Fibroblast of skin of scalp (primary cell): ENCODE data around the gene AXDND1.
A peak's percentile ranks its signal among the peaks of the same experiment; 100 is the strongest.
"Not testable (repeated sequence)": the region's sequence is repeated elsewhere in the genome, so short reads cannot be mapped to it uniquely, and the experiment has no call there.

Experiments used
- DNase-seq: peaks from one replicate; pipeline ENCODE4 v3.0.0-alpha.2; 2013

AXDND1 gene

GRCh38 chr1:179465661-179466060 is 99.9 kb downstream of the AXDND1 start:
- not testable (repeated sequence) for DNase-seq

DNA sequence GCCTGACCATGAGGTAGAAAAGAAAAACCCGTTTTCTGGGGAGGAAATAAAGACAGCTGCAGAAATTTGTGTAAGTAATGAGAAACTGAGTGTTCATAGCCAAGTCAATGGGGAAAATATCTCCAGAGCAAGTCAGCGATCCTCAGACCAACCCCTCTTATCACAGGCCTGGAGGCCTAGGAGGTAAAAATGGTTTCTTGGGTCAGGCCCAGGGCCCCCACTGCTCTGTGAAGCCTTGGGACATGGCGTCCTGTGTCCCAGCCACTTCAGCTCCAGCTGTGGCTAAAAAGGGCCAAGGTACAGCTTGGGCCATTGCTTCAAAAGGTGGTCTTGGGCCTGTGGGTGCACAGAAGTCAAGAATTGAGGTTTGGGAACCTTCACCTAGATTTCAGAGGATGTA is 108.9 kb downstream of the AXDND1 start:
- no peak for DNase-seq

GRCh38 chr1:179476484-179476883 is 110.7 kb downstream of the AXDND1 start:
- no peak for DNase-seq

GRCh38 chr1:179478370-179478769 is 112.6 kb downstream of the AXDND1 start:
- DNase-seq, result no peak

DNA sequence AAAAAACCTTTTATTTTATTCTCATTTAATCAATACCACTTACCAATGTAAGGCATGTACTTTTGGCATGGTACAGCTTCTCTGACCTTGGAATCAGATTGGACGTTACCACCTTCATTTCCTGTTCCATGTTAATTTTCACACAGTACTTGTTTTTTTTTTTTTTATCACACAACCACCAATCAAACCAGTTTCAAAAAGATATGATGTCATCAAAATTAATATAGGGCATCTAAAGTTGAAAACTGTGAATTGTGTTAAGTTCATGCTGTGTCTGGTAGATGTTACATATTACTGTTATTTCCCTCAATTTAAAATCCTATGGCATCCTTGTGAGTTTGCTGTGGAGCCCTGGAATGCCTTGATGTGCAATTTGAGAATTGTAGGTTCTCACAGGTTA is 124.8 kb downstream of the AXDND1 start:
- DNase-seq, result no peak

DNA sequence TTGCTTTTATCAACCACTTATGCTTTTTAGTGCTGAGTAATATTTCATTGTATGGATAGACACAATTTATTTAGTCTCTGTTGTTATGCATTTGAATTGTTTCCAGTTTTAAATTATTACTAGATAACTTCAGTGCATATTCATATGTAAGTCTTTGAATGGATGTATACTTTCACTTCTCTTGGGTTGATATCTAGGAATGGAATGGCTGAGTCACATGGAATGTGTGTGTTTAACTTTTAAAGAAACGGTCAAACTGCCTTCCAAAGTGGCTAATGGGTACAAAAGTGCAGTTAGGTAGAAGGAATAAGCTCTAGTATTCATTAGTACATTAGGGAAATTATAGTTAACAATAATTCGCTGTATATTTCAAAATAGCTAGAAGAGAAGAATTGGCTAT is 127.6 kb downstream of the AXDND1 start:
- DNase-seq, result peak; percentile 2

DNA sequence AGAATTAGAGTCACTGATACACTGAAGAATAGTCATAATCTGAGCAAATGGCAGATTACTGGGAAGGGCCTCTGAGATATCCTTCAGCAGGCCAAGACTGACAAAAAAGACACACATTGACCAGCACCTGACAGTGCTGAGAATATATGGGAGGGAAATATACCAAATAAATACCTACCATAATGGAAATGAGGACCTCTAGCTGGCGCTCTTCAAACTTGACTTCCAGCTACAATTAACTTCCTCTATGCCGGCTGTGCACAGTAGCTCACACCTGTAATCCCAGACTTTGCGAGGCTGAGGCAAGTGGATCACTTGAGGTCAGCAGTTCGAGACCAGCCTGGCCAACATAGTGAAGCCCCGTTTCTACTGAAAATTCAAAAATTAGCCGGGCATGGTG is 140.4 kb downstream of the AXDND1 start:
- DNase-seq, result no peak

GRCh38 chr1:179509384-179509783 is 143.6 kb downstream of the AXDND1 start:
- no peak for DNase-seq

DNA sequence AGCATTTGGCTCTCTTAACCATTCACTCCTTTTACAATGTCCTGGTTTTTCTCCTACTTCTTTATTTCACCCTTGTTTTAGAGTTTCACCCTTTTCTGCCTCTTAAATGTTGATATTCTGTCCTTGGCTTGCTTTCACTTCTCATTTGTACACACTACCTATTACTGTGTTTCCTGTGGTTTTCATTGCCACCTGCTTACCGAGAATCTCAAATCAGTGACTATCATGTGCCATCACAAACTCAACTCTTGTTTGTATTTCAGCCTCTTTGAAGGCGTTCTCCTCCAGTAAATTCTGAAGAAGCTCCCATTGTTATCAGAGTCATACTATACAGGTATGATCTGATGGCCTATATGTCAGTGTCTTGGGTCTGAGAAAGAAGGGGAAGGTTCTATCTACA is 144.3 kb downstream of the AXDND1 start:
- DNase-seq, result no peak

DNA sequence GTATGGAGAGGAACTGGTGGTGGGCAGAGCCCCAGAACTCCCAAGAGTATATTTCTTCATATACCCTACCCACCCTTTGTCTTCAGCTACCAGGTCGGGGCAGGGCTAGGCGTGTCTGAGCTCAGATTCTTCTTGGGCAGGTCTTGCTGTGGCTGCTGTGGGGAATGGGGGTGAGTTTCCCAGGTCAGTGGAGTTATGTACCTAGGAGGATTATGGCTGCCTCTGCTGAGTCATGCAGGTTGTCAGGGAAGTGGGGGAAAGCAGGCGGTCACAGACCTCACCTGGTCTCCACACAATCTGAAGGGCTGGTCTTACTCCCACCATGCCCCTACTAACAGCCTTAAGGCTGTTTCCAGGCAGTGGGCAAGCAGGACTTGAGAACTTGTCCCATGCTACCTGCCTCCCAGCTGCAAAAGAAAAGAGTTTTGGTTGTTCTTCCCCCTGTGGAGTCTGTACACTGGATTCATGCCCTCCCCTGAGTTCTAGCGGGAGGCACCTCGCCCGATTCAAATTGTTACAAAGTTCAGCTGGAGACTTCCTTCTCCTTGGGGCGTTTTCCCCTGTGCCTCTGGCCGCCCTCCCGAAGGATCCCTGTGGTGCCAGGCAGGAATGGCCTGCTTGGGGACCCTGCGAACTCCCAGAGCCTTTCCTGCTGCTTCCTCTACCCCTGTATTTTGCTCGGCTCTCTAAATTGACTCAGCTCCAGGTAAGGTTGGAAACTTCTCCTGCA is 151.4 kb downstream of the AXDND1 start:
- DNase-seq, result no peak

DNA sequence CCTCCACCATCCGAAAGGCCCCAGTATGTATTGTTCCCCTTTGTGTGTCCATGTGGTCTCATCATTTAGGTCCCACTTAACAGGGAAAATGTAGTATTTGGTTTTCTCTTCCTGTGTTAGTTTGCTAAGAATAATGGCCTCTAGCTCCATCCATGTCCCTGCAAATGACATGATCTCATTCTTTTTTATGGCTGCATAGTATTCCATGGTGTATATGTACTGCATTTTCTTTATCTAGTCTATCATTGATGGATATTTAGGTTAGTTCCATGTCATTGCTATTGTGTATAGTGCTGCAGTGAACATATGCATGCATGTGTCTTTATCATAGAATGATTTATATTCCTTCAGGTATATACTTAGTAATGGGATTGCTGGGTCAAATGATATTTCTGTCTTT is 152.8 kb downstream of the AXDND1 start:
- DNase-seq, result not testable (repeated sequence)

DNA sequence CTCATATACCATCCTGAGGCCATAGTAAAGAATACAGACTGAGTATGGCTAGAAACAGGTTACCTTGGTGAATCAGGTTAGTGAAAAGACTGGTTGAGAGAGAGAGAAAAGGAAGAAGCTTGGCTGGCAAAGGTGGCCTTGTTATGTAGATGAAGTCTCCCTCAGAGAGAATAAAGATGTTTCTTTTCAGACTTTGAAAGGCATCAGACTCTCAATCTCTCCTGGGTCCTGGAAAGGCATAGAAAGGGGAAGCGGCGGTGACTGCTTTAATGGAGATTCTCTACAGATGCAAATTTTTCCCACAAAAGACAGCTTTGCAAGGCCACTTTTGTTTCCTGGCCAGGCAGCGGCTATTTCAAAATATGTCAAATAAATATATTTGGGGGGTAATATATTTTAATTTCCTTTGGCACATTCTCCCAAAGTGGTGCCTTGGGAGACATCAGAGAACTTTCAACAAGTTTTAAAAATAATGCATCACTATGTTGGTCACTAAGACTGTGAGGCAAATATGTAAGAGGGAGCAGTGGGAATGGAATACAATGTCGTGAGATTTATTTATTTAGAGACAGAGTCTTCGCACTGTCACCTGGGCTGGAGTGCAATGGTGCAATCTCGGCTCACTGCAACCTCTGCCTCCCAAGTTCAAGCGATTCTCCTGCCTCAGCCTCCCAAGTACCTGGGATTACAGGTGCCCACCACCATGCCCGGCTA is 163.9 kb downstream of the AXDND1 start:
- no peak for DNase-seq

GRCh38 chr1:179530352-179530751 is 164.6 kb downstream of the AXDND1 start:
- no peak for DNase-seq

DNA sequence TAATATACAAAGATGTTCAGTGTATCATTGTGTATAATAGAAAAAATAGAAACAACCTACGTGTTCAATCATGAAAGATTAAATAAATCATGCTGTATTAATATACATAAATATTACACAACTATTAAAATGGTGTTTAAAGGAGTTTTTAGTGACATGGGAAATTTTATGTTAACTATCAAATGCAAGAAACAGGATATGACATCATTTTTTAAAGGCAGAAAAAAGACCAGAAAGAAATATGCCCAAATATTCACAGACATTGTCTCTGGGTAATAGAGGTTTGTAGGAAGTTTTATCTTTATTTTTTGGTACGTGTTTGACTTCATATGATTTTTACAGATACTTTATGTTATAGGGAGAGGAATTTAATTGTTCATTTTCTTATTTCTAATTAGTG is 176.0 kb downstream of the AXDND1 start:
- DNase-seq, result no peak

GRCh38 chr1:179545321-179545720 is 179.6 kb downstream of the AXDND1 start:
- no peak for DNase-seq

GRCh38 chr1:179547021-179547535 is 181.3 kb downstream of the AXDND1 start:
- no peak for DNase-seq

GRCh38 chr1:179548666-179549367 is 183.0 kb downstream of the AXDND1 start:
- no peak for DNase-seq

DNA sequence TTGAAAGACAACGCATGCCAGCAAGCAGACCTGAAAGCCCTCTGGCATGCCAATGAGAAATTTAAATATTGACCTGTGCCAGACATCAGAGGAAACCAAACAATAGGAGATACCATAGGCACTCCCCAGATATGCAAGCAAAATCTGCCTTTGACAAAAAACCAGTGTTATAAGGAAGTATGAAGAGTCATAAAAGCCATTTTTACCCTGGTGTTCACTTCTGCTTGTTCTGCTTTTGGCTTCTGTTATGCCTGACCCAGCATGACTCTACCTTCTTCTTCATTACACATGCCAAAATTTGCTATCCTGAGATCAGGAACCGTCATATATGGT is 183.6 kb downstream of the AXDND1 start:
- no peak for DNase-seq

- peak; percentile 88 for DNase-seq
Observed at GRCh38 chr1:179550746-179551682, 185.2 kb downstream of the AXDND1 start.

DNA sequence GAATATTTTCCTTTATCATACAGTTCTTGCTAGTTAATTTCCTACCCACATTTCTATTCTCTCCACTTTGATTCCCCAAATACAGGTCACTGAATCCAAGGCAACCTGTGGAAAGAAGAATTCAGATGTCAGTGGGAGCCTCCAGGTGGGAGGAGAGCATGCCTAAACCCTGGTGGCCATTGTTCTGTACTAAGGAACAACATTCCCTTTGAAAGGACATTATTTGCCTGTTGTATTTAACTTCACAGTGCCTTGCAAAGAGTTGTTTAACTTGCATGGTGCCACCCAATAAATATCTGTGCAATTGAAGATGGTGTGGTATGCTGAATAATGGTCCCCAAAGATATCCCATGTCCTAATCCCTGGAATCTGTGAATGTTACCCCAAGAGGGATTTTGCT is 188.7 kb downstream of the AXDND1 start:
- DNase-seq, result no peak

GRCh38 chr1:179558078-179558477 is 192.3 kb downstream of the AXDND1 start:
- no peak for DNase-seq
